Breast epithelium (tissue), 4 donors: Measurements from ENCODE around the gene CYP8B1. TPM values are rescaled to one million over a fixed set of nuclear protein-coding genes. Genes with fewer than 3 reads are reported as not detected.

Experiments
- DNase-seq, 2 donors: peaks; one replicate each; pipeline ENCODE4 v3.0.0-alpha.2; 2019; ENCODE audit warnings: low spot score in 2 of 2
- H3K27ac ChIP-seq, 2 donors: fragments of 200-600 bp; sonication (generic) in 1 of 2; one replicate each; pipeline ENCODE4 v1.5.1; 2016 to 2019; ENCODE audit warnings: mild to moderate bottlenecking in 1 of 2
- H3K27me3 ChIP-seq, 2 donors: fragments of 200-600 bp; sonication (generic) in 1 of 2; one replicate each; pipeline versions ENCODE4 v1.5.1 to v1.6.0; 2017 to 2019; ENCODE audit warnings: control low read depth in 1 of 2, mild to moderate bottlenecking in 1 of 2
- H3K36me3 ChIP-seq: fragments of 200-600 bp; one replicate; pipeline ENCODE4 v1.5.1; 2019
- H3K4me1 ChIP-seq, 2 donors: fragments of 200-600 bp; sonication (generic); one replicate each; pipeline ENCODE4 v1.5.1; 2016 to 2019; ENCODE audit warnings: control low read depth in 1 of 2
- H3K4me3 ChIP-seq, 3 donors: fragments of 200-600 bp; sonication (generic); 1 replicate in 2 of 3; 2 replicates in 1 of 3; pipeline ENCODE4 v1.5.1; 2016 to 2019; ENCODE audit warnings: mild to moderate bottlenecking in 3 of 3, moderate library complexity in 2 of 3
- H3K9me3 ChIP-seq, 2 donors: fragments of 200-600 bp; sonication (generic) in 1 of 2; one replicate each; pipeline ENCODE4 v1.5.1; 2016 to 2019; ENCODE audit warnings: control low read depth in 1 of 2
- POLR2A ChIP-seq: fragments of 450-650 bp; IDR thresholded peaks from one replicate; pipeline ENCODE4 v1.6.1; 2016; ENCODE audit warnings: antibody characterized with exemption, mild to moderate bottlenecking, moderate library complexity
- POLR2AphosphoS5 ChIP-seq, 3 donors: sonication (generic); formaldehyde crosslinking; IDR thresholded peaks; one replicate each; pipeline ENCODE4 v1.6.1; 2017; ENCODE audit warnings: antibody characterized with exemption in 3 of 3
- intact Hi-C: fragments of 100-400 bp; cut with DNase I; formaldehyde crosslinking; loops from one replicate; pipeline ENCODE4 v1.15.1; 2023; ENCODE audit warnings: low total_unique reads
- total RNA-seq, 3 donors: library from RNA; depleted of rRNA; stranded (reverse); fragments of >200 nt; gene quantifications; one replicate each; pipeline ENCODE4 v1.1.0, GENCODE V29; 2016
- TF ChIP-seq, protein P1 (sequence below), 3 donors: fragments of 450-650 bp; IDR thresholded peaks; one replicate each; pipeline ENCODE4 v1.5.1; 2016 to 2017; ENCODE audit warnings: antibody characterized with exemption in 3 of 3, mild to moderate bottlenecking in 3 of 3, moderate library complexity in 3 of 3

Gene CYP8B1
- total RNA-seq, 3 donors from 2014 or later, result not detected

DNA sequence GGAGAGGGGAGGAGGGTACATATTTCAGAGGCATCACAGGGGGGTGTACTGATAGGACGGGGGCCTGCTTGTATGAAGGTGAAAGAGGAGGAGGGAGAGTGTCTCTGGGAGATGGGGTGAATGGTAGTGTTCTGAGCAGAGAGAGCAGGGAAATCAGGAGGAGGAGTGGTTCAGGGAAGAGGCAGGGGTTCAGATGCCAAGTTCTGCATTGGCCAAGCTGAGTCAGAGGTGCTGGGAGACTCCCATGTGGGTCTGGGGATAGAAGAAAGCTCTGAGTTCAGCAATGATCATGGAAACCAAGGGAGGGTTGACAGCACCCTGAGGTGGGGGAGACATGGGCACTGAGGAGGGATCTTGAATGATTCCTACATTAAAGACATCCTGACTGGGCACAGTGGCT, 3.0 kb downstream of the CYP8B1 start:
- DNase-seq, result no peak
- no peak overlapping the region for H3K4me3 ChIP-seq
- H3K27ac ChIP-seq, result no peak overlapping the region
- intact Hi-C loops, result no loop called here
- no peaks in the 10 kb centered on the region for H3K4me1 ChIP-seq
- H3K27me3 ChIP-seq, result no peaks in the 10 kb centered on the region
- TF ChIP-seq, protein P1, sequence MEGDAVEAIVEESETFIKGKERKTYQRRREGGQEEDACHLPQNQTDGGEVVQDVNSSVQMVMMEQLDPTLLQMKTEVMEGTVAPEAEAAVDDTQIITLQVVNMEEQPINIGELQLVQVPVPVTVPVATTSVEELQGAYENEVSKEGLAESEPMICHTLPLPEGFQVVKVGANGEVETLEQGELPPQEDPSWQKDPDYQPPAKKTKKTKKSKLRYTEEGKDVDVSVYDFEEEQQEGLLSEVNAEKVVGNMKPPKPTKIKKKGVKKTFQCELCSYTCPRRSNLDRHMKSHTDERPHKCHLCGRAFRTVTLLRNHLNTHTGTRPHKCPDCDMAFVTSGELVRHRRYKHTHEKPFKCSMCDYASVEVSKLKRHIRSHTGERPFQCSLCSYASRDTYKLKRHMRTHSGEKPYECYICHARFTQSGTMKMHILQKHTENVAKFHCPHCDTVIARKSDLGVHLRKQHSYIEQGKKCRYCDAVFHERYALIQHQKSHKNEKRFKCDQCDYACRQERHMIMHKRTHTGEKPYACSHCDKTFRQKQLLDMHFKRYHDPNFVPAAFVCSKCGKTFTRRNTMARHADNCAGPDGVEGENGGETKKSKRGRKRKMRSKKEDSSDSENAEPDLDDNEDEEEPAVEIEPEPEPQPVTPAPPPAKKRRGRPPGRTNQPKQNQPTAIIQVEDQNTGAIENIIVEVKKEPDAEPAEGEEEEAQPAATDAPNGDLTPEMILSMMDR (IDR thresholded peaks at IDR 0.05), result no peak
- TF ChIP-seq POLR2A (no peak), POLR2AphosphoS5 (IDR thresholded peaks at IDR 0.05) (no peak)
- no peaks in the 10 kb centered on the region for H3K9me3 ChIP-seq
- H3K36me3 ChIP-seq, result no peaks in the 10 kb centered on the region

GRCh38 chr3:42871592-42872196, 4.0 kb downstream of the CYP8B1 start:
- H3K9me3 ChIP-seq, result no peaks in the 10 kb centered on the region
- no peaks in the 10 kb centered on the region for H3K4me1 ChIP-seq
- H3K27me3 ChIP-seq, result no peaks in the 10 kb centered on the region
- H3K27ac ChIP-seq, result no peak overlapping the region
- no peak overlapping the region for H3K4me3 ChIP-seq
- H3K36me3 ChIP-seq, result no peaks in the 10 kb centered on the region
- no peak for DNase-seq
- TF ChIP-seq POLR2AphosphoS5 (IDR thresholded peaks at IDR 0.05) (no peak), POLR2A (no peak)
- TF ChIP-seq, protein P1 (IDR thresholded peaks at IDR 0.05), result no peak
- intact Hi-C loops, result no loop called here

DNA sequence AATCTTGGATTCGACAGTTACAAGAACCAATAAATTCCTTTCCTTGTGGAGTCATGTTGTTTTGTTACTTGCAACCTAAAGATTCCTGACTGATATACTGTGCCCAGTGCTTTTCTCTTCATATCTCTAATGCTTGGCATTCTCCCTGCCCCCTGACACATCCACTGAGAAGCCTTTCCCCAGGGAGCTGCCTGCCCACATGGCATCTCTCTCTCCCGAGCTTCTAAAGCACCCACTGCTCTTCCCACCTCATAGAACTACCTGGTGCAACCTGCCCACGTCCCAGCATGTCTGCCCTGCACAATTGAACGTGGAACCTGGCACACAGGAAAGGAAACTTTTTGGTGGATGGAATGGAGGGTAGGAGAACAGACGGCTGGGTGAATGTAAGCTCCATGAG, 6.8 kb downstream of the CYP8B1 start:
- Histone ChIP-seq H3K9me3 (no peaks in the 10 kb centered on the region), H3K27ac (no peak overlapping the region), H3K36me3 (no peaks in the 10 kb centered on the region), H3K27me3 (no peaks in the 10 kb centered on the region), H3K4me1 (no peaks in the 10 kb centered on the region), H3K4me3 (no peak overlapping the region)
- TF ChIP-seq, protein P1 (IDR thresholded peaks at IDR 0.05), result no peak
- TF ChIP-seq POLR2AphosphoS5 (IDR thresholded peaks at IDR 0.05) (no peak), POLR2A (no peak)
- intact Hi-C loops, result no loop called here
- no peak for DNase-seq

GRCh38 chr3:42867138-42867537, 8.5 kb downstream of the CYP8B1 start:
- no peak overlapping the region for H3K4me3 ChIP-seq
- DNase-seq, result no peak
- H3K9me3 ChIP-seq, result no peaks in the 10 kb centered on the region
- H3K27me3 ChIP-seq, result no peaks in the 10 kb centered on the region
- TF ChIP-seq, protein P1 (IDR thresholded peaks at IDR 0.05), result no peak
- TF ChIP-seq POLR2A, result no peak
- TF ChIP-seq POLR2AphosphoS5 (IDR thresholded peaks at IDR 0.05), result no peak
- no peaks in the 10 kb centered on the region for H3K4me1 ChIP-seq
- no peak overlapping the region for H3K27ac ChIP-seq
- no peaks in the 10 kb centered on the region for H3K36me3 ChIP-seq
- intact Hi-C loops, result no loop called here

DNA sequence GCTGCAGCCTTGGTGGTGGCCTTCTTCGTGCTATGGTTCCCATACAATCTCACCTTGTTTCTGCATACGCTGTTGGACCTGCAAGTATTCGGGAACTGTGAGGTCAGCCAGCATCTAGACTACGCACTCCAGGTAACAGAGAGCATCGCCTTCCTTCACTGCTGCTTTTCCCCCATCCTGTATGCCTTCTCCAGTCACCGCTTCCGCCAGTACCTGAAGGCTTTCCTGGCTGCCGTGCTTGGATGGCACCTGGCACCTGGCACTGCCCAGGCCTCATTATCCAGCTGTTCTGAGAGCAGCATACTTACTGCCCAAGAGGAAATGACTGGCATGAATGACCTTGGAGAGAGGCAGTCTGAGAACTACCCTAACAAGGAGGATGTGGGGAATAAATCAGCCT, 10.4 kb downstream of the CYP8B1 start:
- H3K36me3 ChIP-seq, result no peaks in the 10 kb centered on the region
- no peaks in the 10 kb centered on the region for H3K4me1 ChIP-seq
- no peak overlapping the region for H3K27ac ChIP-seq
- DNase-seq, result no peak
- H3K4me3 ChIP-seq, result no peak overlapping the region
- no peak for TF ChIP-seq POLR2AphosphoS5 (IDR thresholded peaks at IDR 0.05)
- no peak for TF ChIP-seq POLR2A
- TF ChIP-seq, protein P1 (IDR thresholded peaks at IDR 0.05), result no peak
- intact Hi-C loops, result no loop called here
- no peaks in the 10 kb centered on the region for H3K27me3 ChIP-seq
- no peaks in the 10 kb centered on the region for H3K9me3 ChIP-seq
